WI38 (cell line): ENCODE data around the gene CD63.

Source experiments
- H3K4me3 ChIP-seq: 2 replicates; pipeline ENCODE4 v1.5.1; 2011; ENCODE audit warnings: low read depth, mild to moderate bottlenecking, control low read depth, low read length
- TF ChIP-seq, protein P1 (sequence below): IDR thresholded peaks from 2 replicates; pipeline ENCODE4 v1.5.1; 2012; ENCODE audit warnings: low read depth, mild to moderate bottlenecking, control low read depth, low read length

Gene CD63

DNA sequence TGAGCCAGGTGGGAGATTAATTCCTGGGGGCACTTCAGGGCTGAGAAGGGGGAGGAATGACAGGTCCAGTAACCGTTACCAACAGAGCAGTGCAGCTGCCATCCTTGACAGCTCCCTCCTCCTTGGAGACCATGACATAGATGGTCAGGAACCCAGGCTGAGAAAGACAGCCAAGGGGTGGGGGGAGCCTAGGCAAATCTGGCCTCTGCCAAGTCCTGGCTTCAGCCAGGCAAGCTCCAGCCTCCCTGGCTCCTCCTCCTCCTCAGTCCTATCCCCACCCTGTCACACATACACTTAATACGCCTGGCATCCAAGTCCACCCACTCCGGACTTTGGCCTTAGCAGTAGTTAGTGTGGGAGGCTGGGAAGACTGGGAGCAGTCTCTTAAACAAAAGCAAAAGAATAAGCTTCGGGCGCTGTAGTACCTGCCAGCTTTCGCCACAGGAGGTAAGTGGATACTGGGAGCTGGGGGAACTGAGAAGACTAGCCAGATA lies 8.7 kb downstream of the CD63 start, which contains the start of gene RDH5:
Gene RDH5, plus strand, starts transcription at position 323 of the 494 bp plus-strand sequence. CDS start 792 bp downstream, outside the sequence.
- no peak within 1 kb of the TSS for H3K4me3 ChIP-seq
- TF ChIP-seq, protein P1, sequence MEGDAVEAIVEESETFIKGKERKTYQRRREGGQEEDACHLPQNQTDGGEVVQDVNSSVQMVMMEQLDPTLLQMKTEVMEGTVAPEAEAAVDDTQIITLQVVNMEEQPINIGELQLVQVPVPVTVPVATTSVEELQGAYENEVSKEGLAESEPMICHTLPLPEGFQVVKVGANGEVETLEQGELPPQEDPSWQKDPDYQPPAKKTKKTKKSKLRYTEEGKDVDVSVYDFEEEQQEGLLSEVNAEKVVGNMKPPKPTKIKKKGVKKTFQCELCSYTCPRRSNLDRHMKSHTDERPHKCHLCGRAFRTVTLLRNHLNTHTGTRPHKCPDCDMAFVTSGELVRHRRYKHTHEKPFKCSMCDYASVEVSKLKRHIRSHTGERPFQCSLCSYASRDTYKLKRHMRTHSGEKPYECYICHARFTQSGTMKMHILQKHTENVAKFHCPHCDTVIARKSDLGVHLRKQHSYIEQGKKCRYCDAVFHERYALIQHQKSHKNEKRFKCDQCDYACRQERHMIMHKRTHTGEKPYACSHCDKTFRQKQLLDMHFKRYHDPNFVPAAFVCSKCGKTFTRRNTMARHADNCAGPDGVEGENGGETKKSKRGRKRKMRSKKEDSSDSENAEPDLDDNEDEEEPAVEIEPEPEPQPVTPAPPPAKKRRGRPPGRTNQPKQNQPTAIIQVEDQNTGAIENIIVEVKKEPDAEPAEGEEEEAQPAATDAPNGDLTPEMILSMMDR: no peak

DNA sequence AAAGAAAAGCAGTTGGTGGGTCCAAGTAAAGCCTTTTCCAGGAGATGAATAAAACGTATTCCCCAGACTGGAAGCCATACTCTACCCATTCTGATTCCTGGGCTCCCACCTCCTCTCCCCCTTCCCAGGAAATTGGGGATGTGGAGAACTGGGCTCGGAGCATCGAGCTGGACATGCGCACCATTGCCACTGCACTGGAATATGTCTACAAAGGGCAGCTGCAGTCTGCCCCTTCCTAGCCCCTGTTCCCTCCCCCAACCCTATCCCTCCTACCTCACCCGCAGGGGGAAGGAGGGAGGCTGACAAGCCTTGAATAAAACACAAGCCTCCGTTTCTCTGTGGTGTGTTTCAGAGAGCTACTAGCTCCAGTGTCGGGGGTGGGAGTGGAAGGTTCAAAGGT lies 9.4 kb downstream of the CD63 start:
- no peak overlapping the region for H3K4me3 ChIP-seq
- TF ChIP-seq, protein P1: no peak

DNA sequence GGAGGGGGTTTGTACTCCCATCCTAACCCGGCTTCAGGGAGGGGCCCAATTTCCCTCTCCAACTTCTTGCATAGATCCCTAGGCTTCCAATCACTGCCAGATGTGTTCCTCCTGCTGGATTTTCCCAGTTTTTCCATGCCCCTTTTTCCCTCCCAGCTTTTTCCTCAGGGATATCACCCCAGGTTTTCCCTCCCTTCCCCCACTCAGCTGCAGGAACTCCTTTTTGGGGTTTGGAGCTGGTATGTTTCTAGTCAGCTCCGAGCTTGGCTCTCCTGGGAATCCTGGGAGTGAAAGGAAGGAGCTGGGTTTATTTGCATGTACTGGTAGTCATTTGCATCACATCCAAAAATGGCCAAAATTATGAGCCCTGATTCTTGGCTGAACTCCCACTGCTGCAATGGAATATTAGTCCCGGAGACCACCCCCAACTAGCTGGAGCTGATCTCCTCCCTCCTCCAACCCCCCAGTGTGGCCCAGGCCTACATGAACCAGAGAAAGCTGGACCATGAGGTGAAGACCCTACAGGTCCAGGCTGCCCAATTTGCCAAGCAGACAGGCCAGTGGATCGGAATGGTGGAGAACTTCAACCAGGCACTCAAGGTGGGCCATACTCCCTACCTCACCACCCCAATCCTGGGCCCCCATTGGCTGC lies 10.1 kb downstream of the CD63 start:
- H3K4me3 ChIP-seq: no peak overlapping the region
- TF ChIP-seq, protein P1: no peak

DNA sequence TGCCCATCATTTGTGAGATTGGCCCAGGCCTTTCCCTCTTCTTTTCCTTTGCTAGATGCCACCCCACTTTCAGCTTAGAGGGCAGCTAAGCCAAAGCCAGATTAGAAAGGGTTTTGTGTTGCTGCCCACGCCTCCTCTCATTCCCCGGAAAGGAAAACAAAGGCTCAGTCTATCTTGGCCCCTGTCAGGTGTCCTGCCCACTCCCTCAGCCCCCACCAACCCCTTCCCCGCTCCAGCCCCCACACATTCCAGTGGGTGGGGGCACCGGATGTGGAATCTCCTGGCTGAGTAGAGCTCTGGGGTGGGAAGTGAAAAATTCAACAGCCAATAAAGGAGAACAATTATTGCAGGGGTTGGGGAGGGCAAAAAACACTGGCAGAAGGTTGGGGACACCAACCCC lies 10.8 kb downstream of the CD63 start:
- no peak overlapping the region for H3K4me3 ChIP-seq
- TF ChIP-seq, protein P1: no peak

DNA sequence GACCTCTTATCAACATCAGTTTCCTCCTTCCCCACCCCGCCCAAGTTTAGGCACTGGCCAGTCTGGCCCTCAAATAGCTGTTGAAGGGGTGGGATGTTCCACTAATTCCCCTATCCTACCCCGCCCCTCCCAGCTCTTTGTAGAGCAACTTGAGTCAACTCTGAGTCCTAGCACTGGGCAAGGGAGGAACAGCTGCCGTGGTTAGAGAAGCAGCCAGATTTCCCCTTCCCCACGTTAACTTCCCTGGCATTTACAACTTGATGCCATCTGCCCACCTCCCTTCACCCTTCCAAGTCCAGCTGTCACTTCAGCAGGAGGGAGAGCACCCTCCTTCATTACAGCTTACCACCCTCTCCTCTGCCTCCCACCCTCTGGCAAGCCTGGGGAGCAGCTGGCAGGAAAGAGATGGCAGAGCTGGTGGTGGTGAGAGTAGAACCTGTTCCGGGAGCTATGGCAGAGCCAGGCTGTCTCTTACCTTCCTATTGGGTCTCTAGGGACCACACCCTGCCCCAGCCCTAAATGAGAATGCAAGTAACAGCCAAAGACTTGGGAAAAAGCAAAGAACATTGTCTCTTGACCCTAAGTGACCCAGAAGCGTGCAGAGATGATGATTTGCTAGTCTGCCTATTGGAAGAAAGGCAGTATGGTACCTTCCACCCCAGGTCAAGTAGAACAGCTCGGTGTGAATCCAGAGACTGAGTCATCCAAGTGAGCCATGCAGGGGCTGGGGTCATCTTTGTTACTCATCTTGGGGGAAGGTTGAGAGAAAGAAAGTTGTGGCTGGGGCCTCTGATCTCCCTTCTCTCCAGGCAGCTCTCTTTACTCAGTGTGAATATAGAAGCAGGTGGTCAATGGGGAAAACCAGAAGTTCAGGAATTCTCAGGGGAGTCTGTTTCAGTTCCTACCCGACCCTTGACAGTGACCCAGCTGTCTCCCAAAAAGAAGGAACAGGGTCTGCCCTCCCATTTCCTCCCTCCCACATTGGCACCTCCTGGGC lies 11.5 kb downstream of the CD63 start:
- H3K4me3 ChIP-seq: peak overlapping the region; percentile 75
- TF ChIP-seq, protein P1: no peak

DNA sequence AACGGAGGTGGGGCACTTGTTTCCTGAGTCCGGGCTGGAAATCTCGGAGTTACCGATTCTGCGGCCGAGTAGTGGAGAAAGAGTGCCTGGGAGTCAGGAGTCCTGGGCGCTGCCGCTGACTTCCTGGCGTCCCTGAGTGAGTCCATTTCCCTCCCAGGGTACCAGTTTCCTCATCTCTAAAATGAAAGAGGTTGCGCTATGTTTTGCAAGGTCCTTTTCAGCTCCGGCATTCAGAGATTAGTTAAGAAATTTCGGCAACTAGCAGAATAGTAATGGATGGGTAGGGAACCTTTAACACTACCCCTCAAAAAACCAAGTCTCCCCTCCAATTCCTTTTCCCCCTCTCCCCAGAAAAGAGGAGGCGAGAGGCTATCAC lies 12.2 kb downstream of the CD63 start:
- TF ChIP-seq, protein P1: no peak

More for the DNA sequence above, 12.2 kb downstream of the CD63 start:
- H3K4me3 ChIP-seq: peak overlapping the region; percentile 75
